ENCODE data around the gene ARHGEF17.

DNA sequence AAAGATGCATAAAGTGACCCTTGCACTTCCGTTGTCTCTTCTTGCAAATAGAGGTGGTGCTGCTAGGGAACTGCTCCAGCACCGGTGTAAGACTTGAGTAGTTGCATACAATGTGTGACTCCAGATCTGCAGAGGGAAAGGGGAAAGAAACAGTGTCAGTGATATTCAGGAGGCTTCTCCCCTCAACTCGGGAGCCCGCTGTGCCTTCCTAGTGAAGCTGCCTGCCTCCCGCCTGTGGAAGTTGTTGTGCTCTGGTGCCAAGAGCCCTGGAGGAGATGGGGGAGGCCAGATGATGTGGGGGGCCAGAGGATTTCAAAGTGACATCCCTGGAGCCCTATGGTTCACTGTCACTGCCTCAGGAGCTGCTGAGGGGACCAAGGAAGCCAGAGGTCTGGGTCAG, 98.5 kb downstream of the ARHGEF17 start:
- TF ChIP-seq, protein P1, sequence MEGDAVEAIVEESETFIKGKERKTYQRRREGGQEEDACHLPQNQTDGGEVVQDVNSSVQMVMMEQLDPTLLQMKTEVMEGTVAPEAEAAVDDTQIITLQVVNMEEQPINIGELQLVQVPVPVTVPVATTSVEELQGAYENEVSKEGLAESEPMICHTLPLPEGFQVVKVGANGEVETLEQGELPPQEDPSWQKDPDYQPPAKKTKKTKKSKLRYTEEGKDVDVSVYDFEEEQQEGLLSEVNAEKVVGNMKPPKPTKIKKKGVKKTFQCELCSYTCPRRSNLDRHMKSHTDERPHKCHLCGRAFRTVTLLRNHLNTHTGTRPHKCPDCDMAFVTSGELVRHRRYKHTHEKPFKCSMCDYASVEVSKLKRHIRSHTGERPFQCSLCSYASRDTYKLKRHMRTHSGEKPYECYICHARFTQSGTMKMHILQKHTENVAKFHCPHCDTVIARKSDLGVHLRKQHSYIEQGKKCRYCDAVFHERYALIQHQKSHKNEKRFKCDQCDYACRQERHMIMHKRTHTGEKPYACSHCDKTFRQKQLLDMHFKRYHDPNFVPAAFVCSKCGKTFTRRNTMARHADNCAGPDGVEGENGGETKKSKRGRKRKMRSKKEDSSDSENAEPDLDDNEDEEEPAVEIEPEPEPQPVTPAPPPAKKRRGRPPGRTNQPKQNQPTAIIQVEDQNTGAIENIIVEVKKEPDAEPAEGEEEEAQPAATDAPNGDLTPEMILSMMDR (IDR thresholded peaks at IDR 0.05): no peak
- TF ChIP-seq EP300 (IDR thresholded peaks at IDR 0.05; ENCODE audit: low read depth) (no peak), POLR2A (IDR thresholded peaks at IDR 0.05) (no peak)

All from transverse colon (tissue), 3 donors.